Inferior parietal cortex (tissue), 1 donor: ENCODE measurements around the gene LRRN2.
A peak's percentile ranks its signal among the peaks of the same experiment; 100 is the strongest.

ENCODE experiments used
- DNase-seq: peaks from one replicate; pipeline ENCODE4 v3.0.0-alpha.2; 2016; ENCODE audit errors: extremely low spot score

The LRRN2 gene

DNA sequence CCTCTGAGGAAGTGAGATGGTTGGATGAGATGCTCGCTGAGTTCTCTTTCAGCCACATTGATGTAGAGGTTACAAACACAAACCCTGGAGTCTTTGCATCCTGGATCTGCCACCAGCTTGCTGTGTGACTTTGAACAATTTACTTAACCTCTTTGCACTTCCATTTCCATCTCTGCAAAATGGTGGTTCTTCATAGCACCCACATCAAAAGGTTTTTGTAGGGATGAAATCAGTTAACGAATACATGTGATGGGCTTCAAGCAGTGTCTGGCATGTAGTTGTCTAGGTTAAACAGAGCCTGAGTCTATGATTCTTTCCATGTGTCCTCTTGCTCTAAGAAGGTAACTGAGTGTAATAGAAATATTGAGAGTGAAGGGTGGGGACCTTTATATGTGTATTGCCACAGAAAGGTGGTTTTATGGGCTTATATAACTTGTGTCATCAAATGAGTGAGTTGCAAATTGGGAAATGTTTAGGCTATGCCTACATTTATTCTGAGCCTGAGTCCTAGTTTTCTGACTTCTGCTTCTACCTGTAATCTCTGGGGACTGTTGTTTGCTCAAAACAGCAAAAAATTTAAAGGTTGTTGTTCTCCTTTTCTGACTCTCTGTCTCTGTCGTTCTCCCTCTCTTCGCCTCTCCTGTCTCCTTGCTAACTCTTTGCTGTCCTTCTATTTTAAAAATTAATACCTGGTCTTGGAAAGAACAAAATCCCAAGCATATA lies 27.3 kb upstream of the LRRN2 start:
- DNase-seq: no peak

DNA sequence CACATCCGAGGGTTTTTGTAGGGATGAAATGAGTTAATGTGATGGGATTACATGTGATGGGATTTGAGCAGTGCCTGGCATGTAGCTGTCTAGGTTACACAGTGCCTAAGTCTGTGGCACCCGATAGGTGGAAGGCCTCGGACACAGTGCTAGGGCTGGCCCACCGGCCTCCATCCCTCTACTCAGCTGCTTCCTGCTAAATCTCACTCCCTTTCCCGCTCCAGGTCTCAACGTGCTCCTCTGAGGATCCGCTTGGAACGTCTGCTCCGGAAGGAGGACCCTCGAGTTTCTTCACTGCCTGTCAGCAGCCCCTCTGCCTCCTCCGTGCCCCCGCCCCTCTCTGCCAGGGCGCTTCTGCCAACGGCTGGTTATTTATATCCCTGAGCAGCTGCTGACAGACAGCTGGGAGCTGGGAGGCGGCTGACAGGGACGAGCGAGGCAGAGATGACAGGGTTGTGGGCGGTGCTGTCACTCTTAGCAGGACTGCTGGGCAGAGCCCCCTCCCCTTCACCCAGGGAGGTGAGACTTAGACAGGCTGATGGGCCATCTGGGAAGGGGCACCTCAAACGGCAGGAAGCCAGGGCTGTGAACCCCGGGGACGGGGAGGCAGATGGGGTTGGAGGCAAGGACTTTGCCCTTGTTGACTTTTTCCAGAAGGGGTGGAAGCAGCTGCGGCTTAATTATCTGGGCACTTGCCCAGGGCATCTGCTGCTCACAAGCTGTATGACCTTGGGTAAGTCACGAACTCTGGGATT lies 26.6 kb upstream of the LRRN2 start:
- DNase-seq: no peak

DNA sequence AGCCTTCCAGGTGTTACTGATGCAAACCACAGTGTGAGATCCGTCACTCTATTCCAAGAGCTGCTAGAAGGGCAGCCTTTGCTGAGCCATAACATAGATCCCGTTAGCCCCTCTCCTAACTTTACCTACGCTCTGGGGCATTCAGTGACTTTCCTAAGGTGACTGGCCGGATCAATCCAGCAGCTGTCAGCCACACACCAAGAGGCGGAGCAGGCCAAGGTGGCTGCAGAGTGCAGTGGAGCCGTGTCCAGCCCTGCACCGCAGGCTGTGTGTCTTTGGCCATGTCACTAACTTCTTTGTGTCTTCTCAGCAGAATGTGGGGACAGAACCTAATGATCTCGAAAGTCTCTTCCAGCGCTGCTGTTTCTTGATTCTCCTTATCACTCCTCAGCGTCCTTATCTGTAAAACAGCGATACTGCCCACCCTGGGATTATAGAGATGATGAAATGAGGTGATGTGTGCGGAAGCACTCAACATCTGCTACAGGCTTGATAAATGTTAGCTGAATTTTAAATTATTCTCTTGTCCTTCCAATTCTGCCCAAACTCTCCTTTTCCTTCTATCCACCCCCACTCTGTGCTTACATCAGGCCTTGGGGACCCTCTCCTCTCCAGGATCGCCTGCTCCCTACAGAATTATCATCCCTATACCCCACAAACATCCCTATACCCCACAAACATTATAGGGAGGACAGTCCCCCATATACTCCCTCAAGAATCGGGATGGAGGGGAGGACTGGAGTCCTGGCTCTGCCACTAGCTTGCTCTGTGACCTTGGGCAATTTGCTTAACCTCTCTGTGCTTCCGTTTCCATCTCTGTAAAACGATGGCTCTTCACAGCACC lies 25.8 kb upstream of the LRRN2 start:
- no peak for DNase-seq

DNA sequence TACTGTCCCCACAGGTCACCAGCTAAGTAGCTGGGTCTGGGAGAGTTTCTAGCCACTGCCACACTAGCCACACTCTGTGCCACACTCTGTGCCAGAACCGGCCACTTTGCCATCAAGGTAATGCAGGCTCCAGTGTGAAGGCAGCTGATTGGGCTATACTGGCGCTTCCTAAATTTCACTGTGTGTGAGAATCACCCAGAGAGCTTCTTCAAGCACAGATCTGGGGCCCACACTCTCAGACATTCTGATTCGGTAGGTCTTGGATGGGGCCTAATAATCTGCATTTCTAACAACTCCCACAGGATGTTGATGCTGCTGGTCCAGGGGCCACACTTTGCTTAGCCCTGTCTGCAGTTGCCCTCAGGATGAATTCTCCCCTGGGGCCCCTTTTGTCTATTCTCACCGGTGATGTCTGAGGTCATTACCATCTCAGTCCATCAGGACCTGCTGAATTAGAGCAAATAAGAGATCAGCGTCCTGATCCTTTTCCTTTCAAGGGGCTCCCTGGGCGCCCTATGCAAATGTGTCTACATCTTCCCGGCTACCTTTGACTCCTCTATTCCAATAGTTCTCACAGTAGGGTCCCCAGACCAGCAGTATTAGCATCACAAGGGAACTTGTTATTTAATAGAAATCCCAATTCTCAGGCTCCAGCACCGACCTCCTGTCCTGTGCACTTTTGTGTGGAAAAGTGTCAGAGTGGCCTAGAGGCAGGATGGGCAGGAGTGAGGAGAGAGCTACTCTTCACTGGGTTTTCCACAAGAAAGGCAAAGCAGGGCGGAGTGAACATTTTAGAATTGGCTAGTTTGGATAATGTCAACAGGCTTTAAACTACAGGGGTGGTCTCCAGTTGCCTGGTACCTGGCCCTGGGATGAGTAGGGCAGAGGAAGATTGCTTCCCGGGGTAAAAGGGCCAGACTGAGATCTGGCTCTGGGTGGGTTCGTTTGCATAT lies 24.7 kb upstream of the LRRN2 start:
- DNase-seq: no peak

DNA sequence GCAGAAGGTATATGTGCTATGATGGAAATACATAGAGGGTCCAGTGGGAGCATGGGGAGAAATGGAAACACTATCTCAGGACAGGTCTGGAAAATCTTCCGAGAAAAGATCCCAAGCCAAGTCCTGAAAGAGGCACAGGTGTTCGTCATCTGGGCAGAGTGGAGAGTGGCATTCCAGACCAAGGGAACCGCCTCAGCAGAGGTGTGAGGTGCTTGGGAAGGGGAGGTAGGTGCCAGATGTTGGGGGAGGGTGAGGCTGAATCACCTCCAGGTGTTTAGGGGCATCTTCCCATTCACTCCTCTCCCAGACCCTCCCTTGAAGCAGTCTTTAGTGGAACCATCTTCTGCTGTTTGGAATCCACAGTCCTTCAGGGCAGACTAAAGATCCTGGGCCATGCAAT lies 23.5 kb upstream of the LRRN2 start:
- DNase-seq: no peak

DNA sequence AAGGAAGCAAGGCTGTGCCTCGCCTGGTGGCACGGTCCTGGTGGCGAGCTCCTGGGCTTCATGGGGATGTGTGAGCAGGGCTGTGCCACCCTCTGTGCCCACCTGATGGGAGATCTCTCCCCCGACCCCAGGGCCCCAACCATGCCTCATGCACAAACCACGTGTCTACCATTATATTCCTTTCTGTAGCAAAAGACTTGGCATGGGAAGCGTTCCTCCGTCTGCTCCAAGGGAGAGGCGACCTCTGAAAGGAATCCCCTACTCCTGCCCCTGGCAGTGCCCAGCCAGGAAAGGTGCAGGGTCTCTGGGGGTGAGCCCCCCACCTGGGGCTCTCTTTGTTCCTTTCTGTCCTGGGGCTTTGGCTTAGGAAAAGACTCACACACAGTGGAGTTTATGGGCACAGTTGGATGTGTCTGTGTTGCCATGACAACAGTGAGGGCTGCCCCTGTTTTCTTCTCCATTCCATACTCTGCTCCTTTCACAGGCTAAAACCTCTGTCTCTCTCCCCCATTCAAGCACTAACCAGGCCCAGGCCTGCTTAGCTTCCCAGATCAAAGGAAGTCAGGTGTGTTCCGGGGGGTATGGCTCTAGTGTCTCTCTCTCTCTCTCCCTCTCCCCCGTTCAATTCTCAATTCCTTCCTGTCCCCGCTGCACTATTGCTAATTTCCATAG lies 21.4 kb upstream of the LRRN2 start:
- no peak for DNase-seq

DNA sequence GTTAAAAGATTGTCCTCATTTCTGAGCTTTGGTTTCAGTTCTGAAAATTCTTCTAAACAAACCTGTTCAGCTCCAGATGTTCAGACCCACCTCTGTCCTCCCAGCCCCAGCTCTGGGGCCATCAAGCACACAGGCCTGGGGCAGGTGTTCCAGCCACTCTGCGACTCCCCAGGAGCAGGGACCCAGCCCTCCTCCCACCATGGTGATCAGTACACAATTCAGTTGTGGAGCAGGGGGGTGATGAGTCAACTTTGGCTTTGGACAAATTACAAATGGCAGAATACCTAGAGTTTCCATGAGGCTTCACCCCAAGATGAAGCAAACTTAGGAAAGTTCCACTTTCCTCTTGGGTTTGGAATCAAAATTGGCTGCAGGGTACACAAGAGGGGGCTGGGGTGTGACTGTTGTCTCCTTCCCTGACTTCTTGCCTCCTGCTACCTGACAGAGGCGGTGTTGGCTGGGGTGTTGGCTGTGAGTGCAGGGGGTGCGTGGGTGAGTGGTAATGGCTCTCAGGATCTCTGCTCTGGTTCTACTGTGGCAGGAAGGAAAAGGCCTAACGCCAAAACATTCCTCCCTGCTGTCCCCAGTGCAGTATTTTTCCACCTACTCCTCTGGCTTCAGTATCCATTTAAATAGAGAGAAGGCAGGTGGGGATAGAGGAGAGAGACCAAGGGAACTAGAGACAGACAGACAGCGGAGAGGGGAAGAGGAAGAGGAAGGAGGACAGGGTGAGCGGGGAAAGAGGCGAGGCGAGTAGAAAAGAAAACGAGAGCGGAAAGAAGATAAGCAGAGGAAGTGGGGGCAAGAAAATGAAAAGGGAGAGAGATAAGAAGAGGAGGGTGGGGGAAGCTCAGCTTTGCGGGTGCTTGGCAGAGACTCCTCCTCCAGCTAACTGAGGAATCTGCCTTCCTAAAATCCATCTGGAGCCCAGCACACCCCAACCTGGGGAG lies 20.6 kb upstream of the LRRN2 start:
- peak; percentile 44 for DNase-seq

DNA sequence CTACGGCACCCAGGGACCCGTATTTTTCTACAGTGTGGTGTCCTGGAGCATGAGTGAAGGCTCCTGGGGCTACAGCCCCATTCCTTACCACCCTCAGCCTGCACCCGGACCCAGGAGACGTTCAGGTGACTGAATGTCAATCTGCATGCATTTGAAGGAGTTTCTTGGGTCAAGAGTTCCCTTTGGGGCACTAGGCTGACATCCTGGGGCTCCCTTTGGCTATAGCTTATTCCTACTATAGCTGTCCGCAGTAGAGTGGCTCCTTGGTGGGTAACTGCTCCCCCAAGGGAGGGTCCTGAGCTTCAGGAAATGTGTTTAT lies 19.9 kb upstream of the LRRN2 start:
- no peak for DNase-seq

DNA sequence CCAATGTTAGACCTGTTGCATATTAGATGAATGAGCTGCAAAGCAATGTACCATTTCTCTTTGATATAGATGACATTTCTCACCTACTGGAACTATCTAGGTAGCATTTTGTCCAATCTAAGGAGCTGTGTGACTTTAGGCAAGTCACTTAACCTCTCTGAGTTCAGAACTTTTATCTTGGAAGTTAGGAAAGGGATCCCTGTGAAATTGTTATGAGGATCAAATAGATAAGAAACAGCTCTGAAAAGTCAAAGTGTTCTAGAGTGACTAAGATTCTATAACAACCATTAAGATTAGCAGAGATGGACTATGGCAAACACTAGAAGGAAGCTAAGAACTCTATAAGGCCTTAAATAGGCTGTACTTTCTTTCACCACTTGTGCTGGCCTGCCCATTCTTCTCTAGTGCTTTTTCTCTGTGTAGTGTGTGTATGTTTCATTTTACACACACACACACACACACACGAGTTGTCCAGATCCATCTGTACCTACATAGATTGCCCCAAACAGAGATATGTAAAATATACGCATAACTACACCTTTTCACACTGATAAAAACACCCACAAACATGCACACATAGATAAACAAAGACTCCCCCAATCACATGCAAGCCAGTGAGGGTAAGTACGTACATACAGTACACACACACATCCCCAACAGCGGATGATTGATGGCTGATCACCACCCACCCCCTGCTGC lies 19.4 kb upstream of the LRRN2 start:
- no peak for DNase-seq

DNA sequence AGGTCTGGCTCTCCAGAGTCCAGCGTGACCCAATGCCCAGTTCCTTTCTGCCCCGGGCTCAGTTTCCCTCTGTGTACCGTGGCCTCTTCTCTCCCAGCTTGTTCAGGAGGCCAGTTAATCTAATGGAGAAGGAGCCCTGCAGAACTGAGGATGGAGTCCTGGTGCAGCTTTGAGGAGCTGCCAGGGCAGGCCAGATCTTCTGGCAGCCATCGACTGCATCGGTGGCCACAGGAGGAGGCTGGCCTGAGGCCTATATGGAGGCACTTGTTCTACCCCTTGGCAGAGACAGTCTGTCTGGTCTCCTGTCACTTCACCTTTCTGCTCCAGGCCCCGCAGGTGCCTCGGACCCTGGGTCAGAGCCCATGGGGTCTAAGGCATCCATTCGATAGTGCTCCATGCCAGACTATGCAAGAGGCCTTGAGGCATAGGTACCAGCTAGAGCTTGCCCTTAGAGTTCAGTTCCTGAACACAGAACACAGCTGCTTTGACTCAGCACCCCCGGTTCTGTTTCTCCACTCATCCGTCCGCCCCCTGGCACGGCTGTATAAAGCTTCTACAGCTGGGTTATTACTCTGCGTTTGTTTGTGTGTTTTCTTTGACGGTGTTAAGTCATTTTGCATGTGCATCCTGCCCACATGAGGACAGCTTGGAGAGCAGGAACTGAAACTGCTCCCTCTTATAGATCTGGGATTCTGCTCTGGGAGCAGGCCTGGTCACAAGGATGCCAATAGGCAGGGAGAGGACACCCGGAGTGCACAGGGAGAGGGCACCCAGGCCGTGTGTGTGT lies 18.5 kb upstream of the LRRN2 start:
- DNase-seq: no peak

DNA sequence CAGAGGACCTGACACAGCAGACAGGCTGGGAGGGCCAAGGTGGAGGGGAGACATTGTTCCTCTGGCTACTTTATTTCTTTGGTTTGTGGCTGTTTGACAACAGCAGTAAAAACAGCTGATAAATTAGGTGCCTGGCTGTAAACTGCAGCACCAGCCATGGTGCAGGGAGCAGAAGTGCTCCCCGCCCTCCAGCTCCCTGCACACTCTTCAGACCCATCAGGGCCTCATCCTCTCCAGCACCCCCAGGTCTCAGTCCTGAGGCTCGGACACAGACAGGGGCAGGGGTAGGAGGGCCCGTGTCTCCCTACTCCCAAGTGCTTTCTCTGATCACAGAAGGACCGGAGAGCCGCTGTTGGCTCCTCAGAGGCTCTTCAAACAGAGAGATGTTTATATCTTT lies 17.7 kb upstream of the LRRN2 start:
- no peak for DNase-seq

DNA sequence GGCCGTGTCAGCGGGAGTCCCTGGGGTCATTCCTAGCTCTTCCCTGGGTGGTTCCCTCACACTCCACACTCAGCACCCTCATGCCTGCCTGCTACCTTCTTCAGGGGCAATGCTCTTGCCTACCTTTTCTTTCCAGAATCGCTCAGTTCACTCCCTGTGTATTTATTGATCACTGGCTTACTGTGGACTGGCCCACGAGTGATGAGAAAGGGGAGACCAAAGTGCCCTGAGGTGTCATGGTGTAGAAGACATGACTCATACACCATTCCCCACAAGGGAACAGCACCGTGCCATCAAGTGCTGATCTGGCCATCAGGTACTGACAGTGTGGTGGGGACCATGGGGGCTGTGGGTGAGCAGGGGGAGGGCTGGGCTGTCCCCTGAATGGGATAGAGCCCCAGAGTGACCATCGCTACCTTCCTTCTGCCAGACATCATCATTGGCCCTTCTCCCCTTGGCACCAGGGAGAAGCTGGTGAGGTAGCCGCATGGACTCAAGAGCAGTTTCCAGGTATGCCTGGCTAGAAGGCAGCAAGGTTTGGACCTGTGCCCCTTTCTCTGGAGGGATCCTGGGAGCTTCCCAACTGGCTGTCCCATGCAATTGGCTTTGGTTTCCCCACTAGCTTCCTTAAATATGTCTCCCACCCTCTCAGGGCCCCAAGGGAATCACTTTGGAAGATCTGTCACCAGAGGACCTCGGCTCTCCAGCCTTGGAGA lies 17.2 kb upstream of the LRRN2 start:
- no peak for DNase-seq

DNA sequence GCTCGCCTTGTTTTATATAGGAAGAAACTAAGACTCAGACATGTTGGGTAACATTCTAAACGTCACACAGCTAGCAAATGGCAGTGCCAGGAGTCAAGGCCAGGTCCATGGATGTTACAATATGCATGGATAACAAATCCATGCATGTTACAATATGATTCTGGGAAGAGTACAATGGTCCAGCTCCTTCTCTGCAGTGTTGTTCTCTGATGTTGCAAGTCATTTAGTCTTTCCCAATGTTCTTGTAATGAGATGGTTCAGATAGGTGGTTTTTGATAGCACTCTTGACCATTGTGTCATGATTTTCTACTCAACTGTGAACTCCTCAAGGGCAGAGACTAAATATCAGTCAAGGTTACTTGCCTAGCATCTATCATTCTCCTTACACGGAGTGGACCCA lies 15.7 kb upstream of the LRRN2 start:
- DNase-seq: no peak

DNA sequence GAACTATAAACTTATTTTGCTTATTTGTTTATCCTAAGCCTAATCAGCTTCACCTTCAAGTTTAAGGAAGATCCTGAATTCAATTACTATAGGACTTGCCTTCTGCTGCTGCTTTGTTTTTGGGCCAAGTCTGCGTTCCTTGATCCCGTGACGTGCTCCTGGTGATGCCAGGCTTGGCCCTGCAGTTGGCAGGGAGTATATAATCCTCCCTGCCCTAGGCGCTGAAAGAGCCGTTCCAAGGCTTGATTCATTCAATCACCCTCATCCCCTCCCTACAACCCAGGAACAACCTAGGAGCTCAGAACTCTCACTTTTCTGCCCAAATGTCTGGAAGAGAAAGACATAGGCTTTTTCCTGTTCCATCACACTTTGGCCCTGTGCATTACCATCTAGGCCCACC lies 12.4 kb upstream of the LRRN2 start:
- no peak for DNase-seq

DNA sequence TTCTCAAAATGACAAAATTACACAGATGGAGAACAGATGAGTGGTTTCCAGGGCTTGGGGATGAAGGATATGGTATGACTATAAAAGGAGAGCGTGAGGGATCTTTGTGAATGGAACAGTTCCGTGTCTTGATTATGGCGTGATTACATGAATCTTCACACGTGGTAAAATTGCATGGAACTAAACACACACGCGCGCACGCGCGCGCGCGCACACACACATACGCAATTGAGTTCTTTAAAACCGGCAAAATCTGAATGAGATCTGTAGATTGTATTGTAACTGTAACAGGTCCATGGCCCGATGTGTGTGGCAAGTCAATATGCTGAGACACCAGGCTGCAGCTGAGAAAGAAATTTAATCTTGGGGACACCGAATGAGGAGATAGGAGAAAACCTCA lies 11.1 kb upstream of the LRRN2 start:
- no peak for DNase-seq

DNA sequence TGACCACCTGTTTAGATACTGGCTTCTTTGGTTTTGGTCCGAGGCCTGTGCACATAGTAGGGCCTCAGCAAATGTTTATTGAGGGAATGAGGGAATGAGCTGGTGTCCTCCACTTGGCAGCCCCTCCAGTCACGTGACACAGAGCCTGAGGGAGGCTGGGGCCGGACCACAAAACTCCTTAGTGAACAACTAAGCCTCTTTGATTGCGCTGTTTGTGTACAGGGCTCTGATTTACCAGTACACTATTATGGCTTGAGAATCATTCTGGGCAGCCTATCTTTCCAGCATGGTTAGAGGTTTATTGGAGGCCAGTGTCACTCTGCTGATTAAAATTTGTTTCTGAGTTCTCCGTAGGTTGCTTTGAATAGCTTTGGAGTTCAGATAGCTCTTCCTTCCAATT lies 10.2 kb upstream of the LRRN2 start:
- no peak for DNase-seq

DNA sequence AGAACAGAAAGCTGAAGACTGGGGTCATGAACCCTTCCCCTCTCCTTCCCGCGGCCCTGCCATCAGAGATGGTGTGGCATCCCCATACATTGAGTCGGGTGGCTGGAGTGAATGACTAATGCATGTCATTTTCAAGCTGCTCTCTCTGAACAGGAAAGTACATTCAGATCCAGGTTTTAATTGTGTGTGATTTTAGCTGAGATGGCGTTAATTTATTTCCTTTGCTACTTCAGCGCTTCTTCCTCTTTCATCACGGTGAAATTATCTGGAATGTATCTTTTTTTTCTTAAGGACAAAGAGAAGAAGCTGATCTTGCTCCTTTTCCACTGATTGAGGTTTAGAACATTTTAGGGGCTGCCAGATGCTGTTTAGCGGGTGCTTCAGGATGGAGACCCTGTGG lies 8.6 kb upstream of the LRRN2 start:
- DNase-seq: no peak

DNA sequence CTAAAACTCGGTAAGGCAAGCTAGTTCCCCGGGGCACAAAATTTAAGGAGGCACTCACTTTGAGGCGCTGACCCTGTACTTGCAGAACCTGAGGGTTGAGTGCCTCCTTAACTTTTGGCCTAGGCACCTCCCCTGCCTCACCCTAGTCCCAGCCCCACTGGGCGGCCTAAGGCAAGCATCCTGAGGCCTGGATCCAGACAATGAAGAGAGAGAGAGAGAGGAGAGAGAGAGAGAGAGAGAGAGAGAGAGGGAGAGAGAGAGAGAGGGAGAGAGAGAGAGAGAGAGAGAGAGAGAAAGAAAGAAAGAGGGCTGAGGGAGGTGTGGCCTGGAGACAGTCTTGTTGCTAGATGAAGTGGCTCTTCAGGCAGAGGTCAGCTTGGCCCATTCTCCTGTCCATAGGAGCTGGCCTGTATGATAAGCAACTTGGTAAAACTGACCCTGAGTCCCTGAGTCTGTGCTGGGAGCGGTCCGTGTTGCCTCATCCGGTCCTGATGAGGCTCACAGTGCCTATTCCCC lies 7.4 kb upstream of the LRRN2 start:
- no peak for DNase-seq
